ENCODE measurements around the gene MLH3.

DNA sequence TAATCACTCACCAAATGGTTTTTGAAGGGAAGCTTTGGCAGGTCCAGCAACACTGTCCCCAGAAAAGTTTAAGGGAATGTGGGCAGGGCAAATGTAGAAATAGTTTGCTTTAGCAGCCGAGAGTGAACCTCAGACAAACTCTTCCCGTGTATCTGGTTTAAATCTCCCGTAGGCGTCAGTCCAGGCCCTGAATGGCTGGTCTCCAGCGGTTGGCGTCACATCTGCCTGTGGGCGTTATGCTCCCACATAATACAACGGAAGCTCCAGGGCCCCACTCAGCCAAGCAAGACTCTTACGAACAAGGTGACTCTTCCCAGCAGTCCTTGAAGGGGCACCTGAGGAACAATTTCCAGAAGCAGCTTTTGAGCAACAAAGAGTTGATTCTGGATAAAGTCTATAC, 19.1 kb upstream of the MLH3 start:
- TF ChIP-seq, protein P1, sequence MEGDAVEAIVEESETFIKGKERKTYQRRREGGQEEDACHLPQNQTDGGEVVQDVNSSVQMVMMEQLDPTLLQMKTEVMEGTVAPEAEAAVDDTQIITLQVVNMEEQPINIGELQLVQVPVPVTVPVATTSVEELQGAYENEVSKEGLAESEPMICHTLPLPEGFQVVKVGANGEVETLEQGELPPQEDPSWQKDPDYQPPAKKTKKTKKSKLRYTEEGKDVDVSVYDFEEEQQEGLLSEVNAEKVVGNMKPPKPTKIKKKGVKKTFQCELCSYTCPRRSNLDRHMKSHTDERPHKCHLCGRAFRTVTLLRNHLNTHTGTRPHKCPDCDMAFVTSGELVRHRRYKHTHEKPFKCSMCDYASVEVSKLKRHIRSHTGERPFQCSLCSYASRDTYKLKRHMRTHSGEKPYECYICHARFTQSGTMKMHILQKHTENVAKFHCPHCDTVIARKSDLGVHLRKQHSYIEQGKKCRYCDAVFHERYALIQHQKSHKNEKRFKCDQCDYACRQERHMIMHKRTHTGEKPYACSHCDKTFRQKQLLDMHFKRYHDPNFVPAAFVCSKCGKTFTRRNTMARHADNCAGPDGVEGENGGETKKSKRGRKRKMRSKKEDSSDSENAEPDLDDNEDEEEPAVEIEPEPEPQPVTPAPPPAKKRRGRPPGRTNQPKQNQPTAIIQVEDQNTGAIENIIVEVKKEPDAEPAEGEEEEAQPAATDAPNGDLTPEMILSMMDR (IDR thresholded peaks at IDR 0.05) = no peak
- TF ChIP-seq POLR2AphosphoS5 (IDR thresholded peaks at IDR 0.05) = no peak

Data from prostate gland (tissue), 2 donors.